ENCODE results near the gene DUSP7.

DNA sequence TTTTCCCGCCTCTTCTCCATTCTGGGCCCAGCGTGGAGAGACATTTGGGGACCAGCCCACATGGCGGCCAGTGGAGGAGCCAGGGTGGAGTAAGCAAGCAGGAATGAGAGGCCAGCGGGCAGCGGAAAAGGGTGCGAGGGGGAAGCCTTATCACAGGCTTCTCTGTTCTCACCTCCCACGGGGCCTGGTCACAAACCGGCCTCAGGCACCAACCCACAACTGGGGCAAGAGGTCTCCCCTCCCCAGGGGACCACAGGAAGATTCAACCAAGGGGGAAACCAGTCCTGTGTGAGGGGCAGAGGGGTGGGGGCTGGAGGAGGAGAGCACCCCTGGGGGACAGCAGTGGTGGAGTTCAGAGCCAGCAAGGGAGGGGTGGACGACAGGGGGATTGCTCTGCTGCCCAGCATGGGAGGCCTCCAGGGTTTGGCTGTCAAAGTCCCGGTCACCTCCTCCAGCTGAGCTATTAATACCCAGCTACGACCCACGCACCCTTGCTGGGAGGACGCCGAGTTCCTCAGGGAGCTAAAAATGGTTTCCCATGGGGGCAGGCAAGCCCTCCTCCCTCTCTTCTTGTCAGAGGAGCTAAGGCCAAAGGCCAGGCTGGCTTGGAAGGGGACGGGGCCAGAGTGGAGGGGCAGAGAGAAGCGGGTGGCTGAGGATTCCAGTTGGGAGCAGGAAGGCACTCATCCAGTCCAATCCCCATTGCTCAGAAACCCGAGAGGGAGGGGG is 36.9 kb downstream of the DUSP7 start:
- no peak for TF ChIP-seq CTCF (IDR thresholded peaks at IDR 0.05 in 4 of 5, conservative IDR thresholded peaks at IDR 0.05 in 1 of 5)
- peak; percentile 78 to 82 for TF ChIP-seq POLR2A (IDR thresholded peaks at IDR 0.05)
